HEK293T (cell line): ENCODE results near the gene FIS1.

ENCODE experiments used
- BHLHE40 ChIP-seq: fragments of 450-650 bp; IDR thresholded peaks from 2 replicates; pipeline ENCODE4 v1.6.1; 2016; ENCODE audit warnings: mild to moderate bottlenecking, moderate library complexity, borderline replicate concordance
- L3MBTL2 ChIP-seq: fragments of 450-650 bp; conservative IDR thresholded peaks from 2 replicates; pipeline ENCODE4 v1.6.1; 2016; ENCODE audit warnings: mild to moderate bottlenecking
- ZNF384 ChIP-seq: fragments of 450-650 bp; IDR thresholded peaks from 2 replicates; pipeline ENCODE4 v1.6.1; 2016

DNA sequence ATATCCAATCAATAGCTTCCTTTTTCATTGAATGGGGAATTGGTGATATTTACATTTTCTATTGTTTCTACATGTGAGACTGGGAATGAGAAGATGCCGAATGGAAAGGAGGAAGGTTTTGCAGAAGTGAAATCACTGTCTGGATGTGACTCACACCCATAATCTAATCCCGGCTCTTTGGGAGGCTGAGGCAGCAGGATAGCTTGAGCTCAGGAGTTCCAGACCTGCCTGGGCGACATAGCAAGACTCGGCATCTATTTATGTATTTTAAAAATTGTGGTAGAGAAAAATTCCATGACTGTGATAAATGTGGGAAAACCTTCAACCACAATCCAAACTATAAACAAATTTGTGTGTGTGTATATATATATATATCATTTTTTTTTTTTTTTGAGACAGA lies 10.9 kb upstream of the FIS1 start:
- TF ChIP-seq ZNF384, result no peak
- no peak for TF ChIP-seq L3MBTL2
- TF ChIP-seq BHLHE40, result no peak
